Stimulated activated CD4-positive, alpha-beta T cell treated with anti-CD3 and anti-CD28 coated beads, TNF-alpha, amount 100 ng/mL, for 24 hours (primary cell): ENCODE measurements around the gene PBRM1.

Source experiments
- DNase-seq, 3 experiments: peaks; one replicate each; pipeline ENCODE4 v3.0.0-alpha.2; 2020; ENCODE audit warnings: low read depth in 3 of 3

Gene PBRM1

DNA sequence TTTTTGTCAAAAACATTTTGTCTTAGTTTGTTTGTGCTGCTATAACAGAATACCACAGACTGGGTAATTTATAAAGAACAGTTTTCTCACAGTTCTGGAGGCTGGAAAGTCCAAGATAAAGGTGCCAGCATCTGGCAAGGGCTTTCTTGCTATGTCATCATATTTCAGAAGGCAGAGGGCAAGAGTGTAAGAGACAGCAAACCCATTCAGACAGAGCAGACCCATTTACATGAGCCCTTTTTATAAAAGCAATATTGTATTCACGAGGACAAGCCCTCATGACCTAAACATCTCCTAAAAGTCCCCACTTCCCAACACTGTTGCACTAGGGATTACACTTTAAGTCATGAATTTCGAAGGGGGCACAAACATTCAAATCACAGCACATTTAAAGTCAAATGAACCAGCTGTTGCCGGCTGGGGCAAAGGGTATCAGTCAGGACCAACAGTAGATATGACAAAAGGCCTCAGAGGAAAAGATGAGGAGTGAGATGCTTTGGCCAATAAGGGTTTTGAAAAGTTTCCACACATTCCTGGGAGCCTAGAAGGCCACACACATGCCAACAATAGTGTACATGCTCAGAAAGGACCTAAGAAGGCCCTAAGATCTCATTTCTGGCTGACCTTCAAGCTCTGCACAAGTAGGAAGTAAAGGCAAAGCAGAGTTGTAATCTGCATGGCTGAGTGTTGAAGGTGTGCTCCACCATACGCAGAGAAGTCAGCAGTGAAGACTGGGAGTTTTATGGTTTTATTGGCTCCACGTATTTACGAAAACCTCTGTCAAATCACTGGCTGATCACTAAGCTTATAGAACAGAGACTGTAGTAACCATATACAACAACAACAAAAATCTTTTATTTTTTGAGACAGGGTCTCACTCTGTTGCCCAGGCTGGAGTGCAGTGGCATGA, 111.4 kb downstream of the PBRM1 start:
- no peak for DNase-seq

DNA sequence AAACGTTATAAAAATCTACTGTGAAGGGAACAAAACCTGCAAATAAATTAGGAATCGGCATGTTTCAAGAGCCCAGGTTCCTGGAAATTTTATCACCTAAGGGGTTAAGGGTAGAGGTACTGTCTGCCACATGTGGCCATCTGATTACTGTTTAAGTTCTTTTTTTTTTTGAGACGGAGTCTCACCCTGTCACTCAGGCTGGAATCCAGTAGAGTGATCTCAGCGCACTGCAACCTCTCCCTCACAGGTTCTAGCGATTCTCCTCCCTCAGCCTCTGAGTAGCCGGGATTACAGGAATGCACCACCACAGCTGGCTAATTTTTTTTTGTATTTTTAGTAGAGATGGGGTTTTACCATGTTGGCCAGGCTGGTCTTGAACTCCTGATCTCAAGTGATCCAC, 113.5 kb downstream of the PBRM1 start:
- DNase-seq = no peak

DNA sequence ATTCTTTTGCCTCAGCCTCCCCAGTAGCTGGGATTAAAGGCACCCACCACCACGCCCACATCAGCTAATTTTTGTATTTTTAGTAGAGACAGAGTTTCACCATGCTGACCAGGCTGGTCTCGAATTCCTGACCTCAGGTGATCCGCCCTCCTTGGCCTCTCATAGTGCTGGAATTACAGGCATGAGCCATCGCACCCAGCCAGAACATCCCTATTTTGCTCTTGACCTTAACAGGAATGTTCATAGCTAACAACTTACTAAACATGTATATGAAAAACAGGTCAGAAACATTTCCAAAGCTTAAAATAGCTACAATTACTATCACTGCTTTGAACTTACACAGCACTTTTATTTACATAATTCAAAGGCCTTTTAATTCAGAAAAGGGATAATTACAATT, 115.6 kb downstream of the PBRM1 start:
- DNase-seq = no peak

DNA sequence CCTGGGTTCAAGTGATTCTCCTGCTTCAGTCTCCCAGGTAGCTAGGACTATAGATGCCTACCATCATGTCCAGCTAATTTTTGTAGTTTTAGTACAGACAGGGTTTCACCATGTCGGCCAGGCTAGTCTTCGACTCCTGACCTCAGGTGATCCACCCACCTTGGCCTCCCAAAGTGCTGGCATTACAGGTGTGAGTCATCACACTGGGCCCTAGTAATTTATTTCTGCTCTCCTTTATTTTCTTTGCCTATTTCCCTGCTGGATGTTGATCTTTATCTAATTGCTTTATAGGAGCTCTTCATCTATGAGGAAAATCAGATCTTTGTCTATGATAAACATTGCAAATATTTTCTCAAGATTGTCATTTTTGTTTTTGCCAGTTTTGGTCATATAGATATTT, 117.6 kb downstream of the PBRM1 start:
- no peak for DNase-seq

DNA sequence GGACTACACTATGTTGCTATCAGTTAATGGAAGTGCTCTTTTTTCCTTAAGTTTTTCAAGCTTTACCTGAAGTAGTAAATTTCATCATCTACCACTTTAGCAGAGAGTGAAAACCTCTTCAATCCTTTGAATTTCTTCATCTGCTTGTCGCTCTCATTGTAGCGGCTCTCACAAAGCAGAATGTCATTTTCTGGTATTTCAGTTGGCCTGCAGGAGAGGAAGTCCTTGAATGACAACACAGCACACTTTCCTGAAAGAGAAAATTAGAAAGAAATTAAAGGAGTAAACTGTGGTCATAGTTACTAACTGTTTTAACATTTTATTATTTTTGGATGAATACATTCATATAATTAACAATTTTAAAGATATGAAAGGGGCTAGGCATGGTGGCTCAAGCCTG, 121.7 kb downstream of the PBRM1 start:
- no peak for DNase-seq

DNA sequence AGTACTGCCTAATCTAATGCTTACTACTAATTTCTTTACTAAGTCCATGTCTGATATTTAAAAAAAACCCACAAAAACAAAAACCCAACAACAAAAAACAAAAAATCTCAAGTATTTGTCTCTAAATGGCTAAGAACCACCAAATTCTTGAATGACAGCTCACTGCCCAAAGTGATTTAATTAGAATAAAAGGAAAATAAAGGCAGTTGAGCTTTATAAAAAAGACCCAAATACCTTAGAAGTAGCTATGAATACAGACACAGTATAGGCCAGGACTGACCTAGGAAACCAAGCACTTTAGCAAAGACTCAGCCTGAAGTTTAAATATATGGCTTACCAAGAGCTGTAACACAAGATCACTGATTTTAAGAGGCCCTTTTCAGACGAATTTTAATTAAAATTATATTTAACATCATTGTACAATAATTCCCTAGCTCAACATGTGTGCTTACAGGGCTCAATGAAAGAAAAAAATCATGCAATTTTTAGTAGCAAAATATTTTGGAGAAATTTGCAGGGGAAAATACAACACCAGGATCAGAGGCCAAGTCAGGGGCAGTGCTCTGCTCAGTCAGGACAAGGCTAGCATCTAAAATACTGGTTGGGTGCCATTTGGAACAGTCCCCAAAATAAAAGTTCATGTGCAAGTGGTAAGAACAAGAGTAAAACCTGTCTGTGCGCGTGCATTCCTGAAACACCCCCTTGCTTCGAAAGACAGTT, 124.5 kb downstream of the PBRM1 start:
- no peak for DNase-seq

DNA sequence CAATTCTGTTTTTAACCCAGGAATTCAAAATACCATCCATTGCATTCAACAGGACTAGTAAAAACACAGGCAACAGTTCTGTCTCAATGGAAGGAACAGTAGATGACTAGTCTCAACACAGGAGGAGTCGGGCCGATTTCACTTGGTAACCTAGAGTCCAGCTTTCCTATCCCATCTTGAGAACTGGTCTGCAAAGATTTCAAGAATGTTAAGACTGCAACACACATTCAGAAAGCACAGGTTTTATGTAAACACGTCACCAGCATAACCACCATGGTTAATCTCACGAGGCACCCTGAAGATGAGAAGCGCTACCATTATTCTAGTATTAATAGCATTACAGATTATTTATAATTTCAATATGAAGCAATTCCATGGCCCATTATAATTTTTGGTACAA, 127.3 kb downstream of the PBRM1 start:
- no peak for DNase-seq

DNA sequence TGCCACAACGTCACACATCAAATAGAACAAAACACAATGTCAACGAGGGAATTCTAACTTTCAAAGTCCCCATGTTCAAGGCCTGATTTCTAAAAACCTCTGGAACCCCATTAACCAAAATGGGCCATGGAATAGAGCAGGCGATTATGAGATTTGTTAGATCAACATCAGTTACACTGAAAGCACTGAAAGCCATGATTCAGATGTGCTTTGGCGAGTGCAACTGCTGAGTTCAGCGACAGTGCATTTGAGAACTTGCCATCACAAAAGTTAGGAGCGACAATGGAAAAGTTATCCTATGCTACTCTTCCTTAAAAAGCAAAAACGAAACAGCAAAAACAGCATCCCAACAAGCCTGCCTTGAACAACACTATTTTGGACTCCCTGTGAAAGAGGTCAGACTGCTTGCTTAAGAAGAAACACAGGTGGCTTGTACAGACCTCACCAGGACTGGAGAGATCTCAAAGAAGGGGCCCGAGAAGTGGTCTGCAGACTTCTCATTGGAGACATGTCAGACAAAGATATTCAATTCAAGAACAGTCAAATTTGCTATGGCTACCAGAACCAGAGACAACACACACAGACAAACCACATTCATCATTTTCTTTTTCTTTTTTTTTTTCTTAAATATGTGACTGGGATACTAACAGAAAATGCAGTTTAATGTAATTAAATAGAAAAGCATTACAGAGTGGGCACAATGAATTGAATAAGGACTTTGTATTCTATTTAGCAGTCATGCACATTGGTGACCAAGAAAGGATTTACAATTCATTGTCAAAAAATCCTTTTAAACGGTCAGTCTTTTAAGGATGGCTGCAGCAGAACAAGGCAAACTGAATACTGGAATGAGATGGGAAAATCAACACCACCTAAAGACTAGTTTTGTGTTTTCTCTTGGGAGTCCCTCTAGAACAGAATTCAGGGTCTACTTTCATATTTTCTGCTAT, 128.4 kb downstream of the PBRM1 start:
- DNase-seq = no peak

DNA sequence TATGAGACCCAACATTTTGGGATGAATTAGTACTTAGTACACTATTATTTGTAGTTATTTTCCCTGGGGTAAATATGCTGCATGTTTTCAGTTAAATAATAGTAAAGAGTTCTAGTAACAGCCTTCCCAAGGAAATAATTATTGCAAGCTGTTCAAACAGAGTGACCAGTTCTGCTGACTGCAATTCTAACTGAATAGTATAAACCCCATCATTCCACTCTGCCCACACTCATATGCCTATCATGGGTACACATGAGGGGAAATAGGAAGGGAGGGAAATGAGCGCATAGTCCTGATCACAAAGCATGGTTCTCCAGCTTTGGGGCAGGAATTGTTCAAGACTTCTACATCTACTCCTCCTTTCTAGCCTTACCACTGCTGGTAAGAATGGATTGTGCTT, 130.7 kb downstream of the PBRM1 start:
- no peak for DNase-seq

DNA sequence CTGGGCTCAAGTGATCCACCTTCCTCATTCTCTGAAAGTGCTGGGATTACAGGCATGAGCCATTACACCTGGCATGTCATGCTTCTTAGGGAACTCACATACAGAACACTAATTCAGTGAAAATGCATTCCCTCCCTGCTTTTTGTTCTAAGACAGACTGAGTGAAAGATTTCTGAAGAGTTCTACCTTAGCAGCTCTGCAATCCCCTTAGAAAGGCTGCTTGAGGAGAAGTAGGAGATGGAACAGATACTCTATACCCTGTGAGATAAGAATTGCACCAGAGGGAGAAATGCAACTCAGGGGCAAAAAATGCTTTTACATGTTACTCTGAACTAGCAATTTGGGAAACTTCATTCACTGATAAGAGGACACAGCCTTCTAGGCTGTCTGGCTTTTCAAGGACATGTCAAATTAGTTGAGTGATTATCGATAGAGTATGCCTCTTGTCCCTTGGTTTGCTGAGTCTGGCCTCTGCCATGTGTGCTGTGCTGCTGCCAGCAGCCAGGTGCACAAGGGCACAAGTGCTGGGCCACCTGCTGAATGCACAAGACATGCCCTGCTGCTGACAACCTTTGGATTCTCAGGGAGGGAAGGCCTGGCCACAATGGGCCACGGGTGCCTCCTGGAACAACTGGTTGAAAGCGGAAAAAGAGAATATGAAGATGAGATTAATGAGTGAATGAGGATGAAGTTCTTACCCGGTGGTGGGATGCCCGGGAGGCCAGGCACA, 131.5 kb downstream of the PBRM1 start:
- no peak for DNase-seq

DNA sequence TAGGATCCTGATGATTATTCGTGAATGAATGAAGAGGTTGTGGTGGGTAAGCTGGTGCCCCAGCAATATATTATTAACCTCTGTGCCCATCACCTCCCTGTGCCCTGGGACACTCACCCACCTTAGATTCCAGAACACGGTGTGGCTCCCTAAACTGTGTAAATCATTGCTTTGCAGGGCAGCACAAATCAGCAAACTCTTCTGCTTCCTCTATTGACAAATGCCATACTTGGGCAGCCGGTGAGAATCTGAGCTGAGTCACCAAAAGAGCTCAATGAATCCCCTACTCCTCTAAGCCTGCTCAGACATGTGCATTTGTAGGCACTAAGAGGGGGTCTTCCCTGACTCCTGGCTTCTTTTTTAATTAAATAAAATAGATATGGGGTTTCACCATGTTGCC, 133.6 kb downstream of the PBRM1 start:
- DNase-seq = no peak

DNA sequence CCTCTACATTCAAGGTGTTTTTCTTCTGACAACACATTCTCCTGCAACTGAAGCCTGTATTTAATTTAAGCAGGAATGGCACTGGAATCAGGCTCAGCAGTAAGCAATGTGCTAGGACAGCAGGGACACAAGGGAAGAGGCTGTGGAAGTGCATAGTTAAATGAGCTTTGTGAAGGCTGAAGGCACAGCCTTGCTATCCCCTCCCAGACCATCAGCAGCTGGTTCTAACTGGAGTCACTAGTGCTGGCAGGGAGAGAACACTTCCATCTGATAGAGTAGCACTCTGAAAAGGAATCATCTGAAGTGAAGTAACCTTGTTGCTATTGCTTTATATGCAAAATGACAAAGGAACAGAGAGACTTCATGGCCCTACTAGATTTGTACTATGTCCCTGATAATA, 134.6 kb downstream of the PBRM1 start:
- DNase-seq = no peak

DNA sequence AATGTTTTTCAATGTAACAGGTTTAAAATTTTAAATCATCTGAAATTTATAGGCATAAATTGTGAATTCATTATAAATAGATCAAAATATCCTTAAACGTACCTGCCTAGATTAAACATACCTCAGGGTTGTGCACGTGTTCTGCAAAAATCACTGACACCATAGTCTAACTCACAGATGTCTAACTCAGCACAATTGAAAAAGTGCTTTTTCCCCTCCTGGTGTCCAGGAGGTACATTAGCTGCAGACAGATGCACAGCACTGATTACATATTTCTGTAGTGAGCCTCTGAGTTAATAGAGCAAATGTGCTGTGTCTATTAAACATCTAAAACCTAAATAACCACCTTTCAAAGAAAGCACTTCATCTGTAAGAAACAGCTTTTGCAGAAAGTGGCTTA, 138.6 kb downstream of the PBRM1 start:
- DNase-seq = no peak

DNA sequence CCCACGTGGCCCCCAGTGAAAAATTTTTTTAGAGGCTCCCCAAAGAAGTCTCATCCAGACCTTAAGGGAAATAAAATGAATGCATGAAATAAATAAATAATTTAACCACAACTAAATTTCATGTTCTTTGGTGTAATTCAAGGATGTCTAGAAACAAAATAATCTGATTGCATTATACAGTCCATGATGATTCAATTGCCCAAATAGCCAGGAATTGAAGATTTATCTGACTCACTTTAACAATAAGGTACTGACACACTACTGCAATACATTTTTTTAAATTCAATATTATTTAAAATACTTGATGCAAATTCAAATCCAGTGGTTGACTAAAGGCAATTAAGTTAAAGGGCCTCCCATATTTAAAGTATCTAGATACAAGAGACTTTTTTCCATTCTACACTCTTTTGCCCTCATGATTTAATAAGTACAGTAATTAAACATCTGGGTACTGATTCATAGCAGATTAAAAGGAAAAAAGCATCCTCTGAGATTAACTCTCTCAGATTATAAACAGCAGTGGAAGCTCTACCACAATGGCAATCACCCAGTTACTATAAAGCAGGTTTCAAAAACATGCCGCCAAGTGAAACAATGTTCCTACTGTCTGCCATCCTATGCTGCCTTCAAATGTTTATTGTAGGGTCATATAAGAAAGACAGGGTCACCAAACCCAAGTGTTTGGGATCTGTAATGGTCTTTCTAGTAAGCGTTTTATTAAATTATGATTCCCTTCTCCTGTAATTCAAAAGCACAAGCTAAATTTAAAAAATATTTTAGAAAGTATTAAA, 139.4 kb downstream of the PBRM1 start:
- no peak for DNase-seq

DNA sequence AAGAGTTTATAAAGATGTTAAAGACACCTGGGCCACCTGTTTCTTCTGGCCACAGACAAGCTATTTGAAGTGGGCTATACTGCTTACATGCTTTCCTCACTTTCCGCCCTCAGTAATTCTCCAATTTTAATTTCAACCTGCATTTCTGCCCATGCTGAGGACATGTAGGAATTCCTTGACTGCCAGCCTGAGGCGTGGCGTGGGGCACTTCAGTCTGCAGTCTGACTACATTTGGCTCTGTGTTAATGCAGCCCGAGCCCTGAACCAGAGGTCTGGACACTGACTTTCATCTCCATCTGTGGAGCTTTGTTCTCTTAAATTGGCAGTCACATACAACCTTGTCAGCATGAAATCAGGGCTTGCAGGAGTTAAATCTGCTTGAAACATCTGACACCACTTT, 140.8 kb downstream of the PBRM1 start:
- no peak for DNase-seq

DNA sequence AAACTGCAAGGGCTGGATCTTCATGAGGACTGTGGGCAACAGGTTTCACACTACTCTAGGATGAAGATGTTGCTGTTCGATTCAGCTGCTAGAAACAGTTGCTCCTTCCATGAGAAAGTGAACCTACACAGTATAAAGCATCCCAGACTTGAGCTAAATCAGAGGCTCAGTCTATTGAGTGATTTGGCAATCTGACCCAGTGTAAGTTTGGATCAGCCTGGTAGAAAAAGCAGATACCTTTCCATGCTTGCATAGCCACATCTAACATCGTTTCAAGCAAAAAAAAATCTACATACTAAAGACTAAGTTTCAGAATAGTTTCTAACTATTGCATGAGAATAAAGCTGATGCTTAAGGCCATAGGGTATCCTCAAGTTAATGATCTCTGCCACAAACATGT, 144.7 kb downstream of the PBRM1 start:
- no peak for DNase-seq

DNA sequence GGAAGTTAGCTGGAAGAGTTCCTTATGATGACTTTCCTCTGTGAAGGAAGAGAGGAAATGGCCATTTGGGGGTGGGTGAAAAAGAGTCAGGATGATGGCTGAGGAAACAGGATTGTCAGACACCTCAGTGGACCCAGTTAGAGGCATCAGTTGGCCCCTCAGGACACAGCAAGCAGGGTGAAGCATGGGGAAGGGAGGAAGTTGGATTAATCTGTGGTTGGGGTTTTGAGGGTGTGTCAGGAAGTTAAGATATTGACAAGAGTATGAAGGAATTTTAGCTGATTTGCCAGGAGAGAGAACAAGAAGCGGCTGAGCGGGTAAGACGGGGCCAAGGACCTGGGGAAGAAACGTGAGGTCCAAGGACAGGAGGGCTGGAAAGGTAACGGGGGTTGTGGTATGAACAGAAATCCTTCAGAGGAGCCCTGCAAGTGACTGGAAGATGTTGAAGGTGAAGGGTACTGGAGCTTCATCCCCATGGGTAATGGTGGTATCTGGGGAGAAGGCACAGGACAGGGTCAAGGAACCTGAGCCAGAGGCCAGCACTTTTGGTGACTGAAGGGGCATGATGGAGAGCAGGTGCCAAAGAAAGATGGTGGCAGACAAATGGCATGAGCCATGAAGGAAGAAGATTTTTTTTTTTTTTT, 146.6 kb downstream of the PBRM1 start:
- no peak for DNase-seq

DNA sequence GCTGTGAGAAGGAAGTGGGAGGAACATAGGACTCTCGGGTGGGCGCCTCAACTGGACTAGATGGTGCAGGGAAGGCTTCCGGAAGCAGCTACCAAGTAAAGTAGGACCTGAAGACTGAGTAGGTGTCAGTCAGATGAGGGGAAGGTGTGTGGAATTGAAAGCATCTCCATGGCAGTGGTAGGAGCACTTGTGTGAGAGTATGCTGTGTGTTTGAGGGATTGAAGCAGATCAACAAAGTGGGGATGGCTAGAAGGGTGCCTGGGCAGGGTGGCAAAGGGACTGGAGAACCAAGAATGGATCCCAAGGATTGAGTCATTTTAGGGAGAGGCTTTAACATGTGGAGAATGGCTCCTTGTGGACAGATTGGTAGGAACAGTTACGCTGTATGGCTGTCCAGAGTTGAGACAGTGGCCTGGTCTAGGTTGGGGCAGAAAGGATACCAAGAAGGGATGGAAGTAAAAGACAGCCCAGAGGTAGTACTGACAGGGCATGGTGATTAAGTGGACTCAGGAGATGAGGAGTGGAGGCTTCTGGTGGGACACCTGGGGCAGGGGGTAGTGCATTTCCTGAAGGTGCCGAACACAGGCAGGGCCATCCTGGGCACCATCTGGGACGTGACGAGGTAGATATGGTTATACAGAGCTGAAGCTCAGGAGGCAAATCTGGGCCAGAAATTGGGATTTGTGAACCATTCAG, 147.8 kb downstream of the PBRM1 start:
- no peak for DNase-seq

DNA sequence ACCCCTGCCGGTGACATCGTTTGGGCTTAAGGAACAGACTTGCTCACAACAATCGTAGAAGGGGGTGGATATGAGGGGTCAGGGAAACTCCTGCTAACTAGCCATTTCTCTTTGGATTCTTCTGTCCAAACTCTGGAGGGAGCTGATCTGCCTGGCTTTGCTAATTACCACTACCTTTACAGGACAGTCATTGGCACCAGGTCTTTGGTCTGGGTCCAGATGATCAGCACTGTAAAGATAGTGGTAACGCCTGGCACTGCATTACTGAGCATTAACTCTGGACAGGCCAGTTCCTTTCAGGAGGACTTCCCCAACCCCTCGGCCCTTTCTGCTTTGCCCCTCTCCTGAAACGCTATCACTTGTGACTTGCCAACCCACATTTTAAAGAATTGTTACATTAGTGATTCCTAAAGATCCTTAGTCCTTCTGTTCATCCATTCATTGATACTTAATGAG, 148.5 kb downstream of the PBRM1 start:
- DNase-seq = no peak
